H9 (cell line): ENCODE data around the gene CSDE1. TPM values are rescaled to one million over a fixed set of nuclear protein-coding genes. Genes with fewer than 3 reads are reported as not detected.

Source experiments
- DNase-seq: peaks from one replicate; pipeline ENCODE4 v3.0.0-alpha.2; 2017
- H2AFZ ChIP-seq: one replicate; pipeline ENCODE4 v1.6.1; 2013; ENCODE audit warnings: mild to moderate bottlenecking, low read length, control low read depth, moderate library complexity
- H2AK5ac ChIP-seq: 2 replicates; pipeline ENCODE4 v1.6.1; 2013; ENCODE audit warnings: low read length, control low read depth, mixed read lengths; ENCODE audit not compliant: insufficient read length
- H2BK120ac ChIP-seq: one replicate; pipeline ENCODE4 v1.6.1; 2013; ENCODE audit warnings: low read depth, mild to moderate bottlenecking, low read length, control low read depth, inconsistent platforms; ENCODE audit not compliant: poor library complexity, severe bottlenecking
- H2BK12ac ChIP-seq: 2 replicates; pipeline ENCODE4 v1.6.1; 2013; ENCODE audit warnings: low read length, control low read depth, mixed read lengths, low read depth; ENCODE audit not compliant: insufficient read length
- H2BK15ac ChIP-seq: 2 replicates; pipeline ENCODE4 v1.6.1; 2013; ENCODE audit warnings: low read depth, low read length, control low read depth
- H2BK20ac ChIP-seq: one replicate; pipeline ENCODE4 v1.6.1; 2013; ENCODE audit warnings: low read depth, mild to moderate bottlenecking, low read length, control low read depth, inconsistent platforms; ENCODE audit not compliant: poor library complexity, severe bottlenecking
- H2BK5ac ChIP-seq: 2 replicates; pipeline ENCODE4 v1.6.1; 2013; ENCODE audit warnings: low read length, control low read depth, mixed read lengths; ENCODE audit not compliant: insufficient read length
- H3K14ac ChIP-seq: 2 replicates; pipeline ENCODE4 v1.6.1; 2013; ENCODE audit warnings: low read length, control low read depth; ENCODE audit not compliant: insufficient read depth
- H3K18ac ChIP-seq: 2 replicates; pipeline ENCODE4 v1.6.1; 2013; ENCODE audit warnings: low read depth, mild to moderate bottlenecking, mixed read lengths, low read length, control low read depth; ENCODE audit not compliant: insufficient read length
- H3K23ac ChIP-seq: 2 replicates; pipeline ENCODE4 v1.6.1; 2013; ENCODE audit warnings: low read length, control low read depth, mixed read lengths, low read depth; ENCODE audit not compliant: insufficient read length
- H3K23me2 ChIP-seq: 2 replicates; pipeline ENCODE4 v1.6.1; 2013; ENCODE audit warnings: low read depth, mild to moderate bottlenecking, mixed read lengths, low read length, control low read depth; ENCODE audit not compliant: insufficient read length, poor library complexity, severe bottlenecking
- H3K27ac ChIP-seq: 2 replicates; pipeline ENCODE4 v1.5.1; 2013; ENCODE audit warnings: low read length, control low read depth, mixed read lengths, low read depth; ENCODE audit not compliant: insufficient read length
- H3K27me3 ChIP-seq: 2 replicates; pipeline ENCODE4 v1.6.1; 2013; ENCODE audit warnings: low read length, control low read depth, inconsistent platforms; ENCODE audit not compliant: insufficient read depth
- H3K4ac ChIP-seq: 2 replicates; pipeline ENCODE4 v1.6.1; 2013; ENCODE audit warnings: low read depth, mild to moderate bottlenecking, control low read depth, inconsistent platforms, low read length, moderate library complexity
- H3K4me1 ChIP-seq: 2 replicates; pipeline ENCODE4 v1.6.1; 2013; ENCODE audit warnings: low read length, control low read depth, inconsistent platforms; ENCODE audit not compliant: insufficient read depth
- H3K4me2 ChIP-seq: 2 replicates; pipeline ENCODE4 v1.6.1; 2013; ENCODE audit warnings: low read length, control low read depth, mixed read lengths; ENCODE audit not compliant: insufficient read length, insufficient read depth
- H3K56ac ChIP-seq: 2 replicates; pipeline ENCODE4 v1.6.1; 2013; ENCODE audit warnings: low read depth, mild to moderate bottlenecking, mixed read lengths, low read length, control low read depth; ENCODE audit not compliant: insufficient read length
- H3K79me1 ChIP-seq: 2 replicates; pipeline ENCODE4 v1.6.1; 2013; ENCODE audit warnings: low read depth, mild to moderate bottlenecking, moderate library complexity, low read length, control low read depth, inconsistent platforms; ENCODE audit not compliant: insufficient read depth, poor library complexity, severe bottlenecking
- H3K79me2 ChIP-seq: 2 replicates; pipeline ENCODE4 v1.6.1; 2013; ENCODE audit warnings: low read length, control low read depth, inconsistent platforms; ENCODE audit not compliant: insufficient read depth
- H3K9ac ChIP-seq: 2 replicates; pipeline ENCODE4 v1.6.1; 2013; ENCODE audit warnings: low read length, control low read depth, mixed read lengths; ENCODE audit not compliant: insufficient read length; ENCODE audit errors: extremely low read depth
- H3K9me3 ChIP-seq: one replicate; pipeline ENCODE4 v1.6.1; 2013; ENCODE audit warnings: low read depth, low read length, inconsistent platforms; ENCODE audit not compliant: control insufficient read depth
- H3T11ph ChIP-seq: one replicate; pipeline ENCODE4 v1.6.1; 2013; ENCODE audit warnings: mild to moderate bottlenecking, low read length, control low read depth, inconsistent platforms
- H4K20me1 ChIP-seq: one replicate; pipeline ENCODE4 v1.6.1; 2013; ENCODE audit not compliant: control insufficient read depth, insufficient read length, insufficient read depth
- H4K5ac ChIP-seq: 2 replicates; pipeline ENCODE4 v1.6.1; 2013; ENCODE audit warnings: low read depth, mild to moderate bottlenecking, mixed read lengths, low read length, control low read depth; ENCODE audit not compliant: insufficient read length
- H4K8ac ChIP-seq: replicated peaks from 2 replicates; pipeline ENCODE4 v1.6.1; 2013; ENCODE audit warnings: low read length, control low read depth, mixed read lengths, low read depth; ENCODE audit not compliant: insufficient read length
- H4K91ac ChIP-seq: 2 replicates; pipeline ENCODE4 v1.6.1; 2013; ENCODE audit warnings: low read depth, mild to moderate bottlenecking, moderate library complexity, mixed read lengths, low read length, control low read depth; ENCODE audit not compliant: insufficient read length
- H3K27ac Mint-ChIP-seq, 3 experiments: 2 replicates in 2 of 3; 3 replicates in 1 of 3; pipeline ENCODE4 v1.8.0; 2020 to 2021; ENCODE audit warnings: mixed read lengths in 3 of 3, mild to moderate bottlenecking in 1 of 3, moderate library complexity in 1 of 3
- H3K27me3 Mint-ChIP-seq: 2 replicates; pipeline ENCODE4 v1.8.0; 2021; ENCODE audit warnings: low read depth, mild to moderate bottlenecking, moderate library complexity, mixed read lengths
- H3K36me3 Mint-ChIP-seq, 3 experiments: 2 replicates in 2 of 3; 3 replicates in 1 of 3; pipeline ENCODE4 v1.8.0; 2020 to 2021; ENCODE audit warnings: low read depth in 3 of 3, mixed read lengths in 3 of 3; ENCODE audit not compliant: insufficient read depth in 1 of 3
- H3K4me1 Mint-ChIP-seq, 2 experiments: 2 replicates each; pipeline ENCODE4 v1.8.0; 2020; ENCODE audit warnings: mixed read lengths in 2 of 2
- H3K4me3 Mint-ChIP-seq, 2 experiments: 2 replicates in 1 of 2; 3 replicates in 1 of 2; pipeline ENCODE4 v1.8.0; 2020 to 2021; ENCODE audit warnings: mild to moderate bottlenecking in 2 of 2, mixed read lengths in 2 of 2, moderate library complexity in 1 of 2
- H3K9me3 Mint-ChIP-seq, 2 experiments: 2 replicates in 1 of 2; 3 replicates in 1 of 2; pipeline ENCODE4 v1.8.0; 2020; ENCODE audit warnings: mild to moderate bottlenecking in 2 of 2, mixed read lengths in 2 of 2, moderate library complexity in 1 of 2
- CTCF ChIP-seq: fragments of 200-600 bp; sonication (generic); conservative IDR thresholded peaks from 3 replicates; pipeline ENCODE4 v1.8.0; 2021; ENCODE audit warnings: antibody characterized with exemption, mild to moderate bottlenecking
- WGBS: extraction: QIAGEN DNeasy Blood & Tissue Kit; methylation state at CpG from one replicate; pipeline ENCODE4 v1.1.7; 2013; ENCODE audit warnings: missing lambda C conversion rate, low lambda C conversion rate, mixed read lengths; ENCODE audit not compliant: insufficient read length; ENCODE audit errors: extremely low coverage; 5-methylcytosine and 5-hydroxymethylcytosine counted together
- total RNA-seq: library from RNA; stranded (reverse); gene quantifications from 2 replicates; pipeline ENCODE4 v1.2.1, GENCODE V29; 2021

CSDE1 gene
- total RNA-seq, 1 experiment from 2014 or later: 645 TPM

GRCh38 chr1:114666954-114667353 lies 90.8 kb downstream of the CSDE1 start:
- no peak overlapping the region for H3K18ac ChIP-seq
- H2AK5ac ChIP-seq: no peak overlapping the region
- no peak overlapping the region for H3K9ac ChIP-seq
- H3K4me3 Mint-ChIP-seq: no peak overlapping the region
- no peaks in the 10 kb centered on the region for H4K20me1 ChIP-seq
- H4K8ac ChIP-seq: no peak overlapping the region
- H3K27me3 Mint-ChIP-seq: peaks cover 16% of the 10 kb centered on the region
- H3K4me2 ChIP-seq: no peak overlapping the region
- no peak for TF ChIP-seq CTCF
- no peaks in the 10 kb centered on the region for H3K27me3 ChIP-seq
- no peak overlapping the region for H3K56ac ChIP-seq
- no peak overlapping the region for H3K27ac ChIP-seq
- H3K9me3 ChIP-seq: no peaks in the 10 kb centered on the region
- no peak overlapping the region for H3T11ph ChIP-seq
- H3K9me3 Mint-ChIP-seq: no peaks in the 10 kb centered on the region; a peak in 1 of 5 replicates
- peaks cover 9% of the 10 kb centered on the region in 2 experiments for H3K4me1 Mint-ChIP-seq
- H2AFZ ChIP-seq: no peak overlapping the region
- no peaks in the 10 kb centered on the region for H3K4me1 ChIP-seq
- no peak overlapping the region for H3K27ac Mint-ChIP-seq
- H3K14ac ChIP-seq: no peak overlapping the region
- H3K23me2 ChIP-seq: peaks cover 14% of the 10 kb centered on the region
- no peak for DNase-seq
- no peak overlapping the region for H3K4ac ChIP-seq
- H2BK12ac ChIP-seq: no peak overlapping the region
- H4K5ac ChIP-seq: no peak overlapping the region
- H2BK5ac ChIP-seq: no peak overlapping the region
- no peaks in the 10 kb centered on the region for H3K36me3 Mint-ChIP-seq
- H2BK120ac ChIP-seq: no peak overlapping the region
- no peak overlapping the region for H3K23ac ChIP-seq
- H2BK20ac ChIP-seq: no peak overlapping the region
- H4K91ac ChIP-seq: no peak overlapping the region
- no peaks in the 10 kb centered on the region for H3K79me2 ChIP-seq
- 100% methylated on average over 2 of the region's 3 CpGs for WGBS
- H3K79me1 ChIP-seq: no peaks in the 10 kb centered on the region
- H2BK15ac ChIP-seq: no peak overlapping the region

Other genes with a start within 250 kb of the CSDE1 start
- gene TRIM33, start 246.8 kb downstream of the CSDE1 start, total RNA-seq: 53.8 and 53.9 TPM in 2 replicates
- 72.1 and 75.3 TPM in 2 replicates for gene BCAS2, start 176.4 kb downstream of the CSDE1 start, total RNA-seq
- gene DENND2C, start 87.9 kb downstream of the CSDE1 start, total RNA-seq: 3.4 and 3.6 TPM in 2 replicates
- not detected in 2 replicates for gene AMPD1, start 62.4 kb downstream of the CSDE1 start, total RNA-seq
- gene NRAS, start 41.2 kb downstream of the CSDE1 start, total RNA-seq: 72.9 and 73.4 TPM in 2 replicates
- gene SIKE1, start 22.7 kb upstream of the CSDE1 start, total RNA-seq: 75.3 and 75.5 TPM in 2 replicates
- not detected in 2 replicates for gene SYCP1, start 96.9 kb upstream of the CSDE1 start, total RNA-seq